ENCODE data around the gene ETHE1. TPM values are rescaled to one million over a fixed set of nuclear protein-coding genes. Genes with fewer than 3 reads are reported as not detected.

ETHE1 gene
- total RNA-seq, 2 donors from 2014 or later: 42.0 to 45.9 TPM

DNA sequence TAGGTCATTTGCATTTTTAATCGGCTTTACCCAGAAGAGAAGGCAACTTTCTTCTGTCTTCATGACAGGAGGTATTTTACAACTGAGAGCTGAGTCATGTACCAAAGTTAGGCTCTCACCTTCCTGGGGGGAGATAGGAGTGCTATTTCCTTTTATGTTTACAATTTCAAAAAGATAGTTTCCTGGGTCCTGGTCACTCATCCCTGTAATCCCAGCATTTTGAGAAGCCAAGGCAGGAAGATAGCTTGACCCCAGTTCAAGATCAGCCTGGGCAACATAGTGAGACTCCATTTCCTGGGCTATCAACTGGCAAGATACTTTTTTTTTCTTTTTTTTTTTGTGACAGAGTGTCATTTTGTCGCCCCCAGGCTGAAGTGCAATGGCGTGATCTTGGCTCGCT lies 69.2 kb downstream of the ETHE1 start:
- Histone ChIP-seq H3K9me3 (no peaks in the 10 kb centered on the region), H3K4me1 (ENCODE audit: control insufficient read depth in 1 of 2, low read depth in 2 of 2) (peaks cover 2 to 4% of the 10 kb centered on the region in 2 donors), H3K4me3 (no peak overlapping the region), H3K27me3 (replicated peaks; ENCODE audit: insufficient read depth) (no peaks in the 10 kb centered on the region), H3K36me3 (no peaks in the 10 kb centered on the region), H3K27ac (no peak overlapping the region)
- TF ChIP-seq, protein P1, sequence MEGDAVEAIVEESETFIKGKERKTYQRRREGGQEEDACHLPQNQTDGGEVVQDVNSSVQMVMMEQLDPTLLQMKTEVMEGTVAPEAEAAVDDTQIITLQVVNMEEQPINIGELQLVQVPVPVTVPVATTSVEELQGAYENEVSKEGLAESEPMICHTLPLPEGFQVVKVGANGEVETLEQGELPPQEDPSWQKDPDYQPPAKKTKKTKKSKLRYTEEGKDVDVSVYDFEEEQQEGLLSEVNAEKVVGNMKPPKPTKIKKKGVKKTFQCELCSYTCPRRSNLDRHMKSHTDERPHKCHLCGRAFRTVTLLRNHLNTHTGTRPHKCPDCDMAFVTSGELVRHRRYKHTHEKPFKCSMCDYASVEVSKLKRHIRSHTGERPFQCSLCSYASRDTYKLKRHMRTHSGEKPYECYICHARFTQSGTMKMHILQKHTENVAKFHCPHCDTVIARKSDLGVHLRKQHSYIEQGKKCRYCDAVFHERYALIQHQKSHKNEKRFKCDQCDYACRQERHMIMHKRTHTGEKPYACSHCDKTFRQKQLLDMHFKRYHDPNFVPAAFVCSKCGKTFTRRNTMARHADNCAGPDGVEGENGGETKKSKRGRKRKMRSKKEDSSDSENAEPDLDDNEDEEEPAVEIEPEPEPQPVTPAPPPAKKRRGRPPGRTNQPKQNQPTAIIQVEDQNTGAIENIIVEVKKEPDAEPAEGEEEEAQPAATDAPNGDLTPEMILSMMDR (IDR thresholded peaks at IDR 0.05): no peak
- no peak for DNase-seq (ENCODE audit: low spot score)
- ATAC-seq (ENCODE audit: insufficient number of reproducible peaks, low FRiP score, low read depth): no peak

Other genes with a start within 250 kb of the ETHE1 start
- 1 to 10 TPM in 1 of 2 donors, not detected in 1; 3.5 TPM for gene CD177, start 173.5 kb downstream of the ETHE1 start, total RNA-seq
- not detected for gene TEX101, start 112.3 kb downstream of the ETHE1 start, total RNA-seq
- under 1 TPM in 1 of 2 donors, not detected in 1; 0.41 TPM for gene LYPD3, start 61.6 kb downstream of the ETHE1 start, total RNA-seq
- gene PHLDB3, start 22.5 kb downstream of the ETHE1 start, total RNA-seq: 10 to 100 TPM; 10.0 to 14.7 TPM
- 1 to 10 TPM in 1 of 2 donors, not detected in 1; 1.6 TPM for gene ZNF575, start 6.0 kb upstream of the ETHE1 start, total RNA-seq
- gene XRCC1, start 48.3 kb upstream of the ETHE1 start, total RNA-seq: 10 to 100 TPM; 24.3 to 30.2 TPM
- gene PINLYP, start 48.6 kb upstream of the ETHE1 start, total RNA-seq: 10 to 100 TPM in 1 of 2 donors, 1 to 10 TPM in 1; 6.6 to 11.9 TPM
- 10 to 100 TPM; 24.4 to 37.2 TPM for gene IRGQ, start 68.9 kb upstream of the ETHE1 start, total RNA-seq
- gene ZNF576, start 69.4 kb upstream of the ETHE1 start, total RNA-seq: 10 to 100 TPM in 1 of 2 donors, 1 to 10 TPM in 1; 4.6 to 20.2 TPM
- gene SRRM5, start 84.9 kb upstream of the ETHE1 start, total RNA-seq: under 1 TPM in 1 of 2 donors, not detected in 1; 0.56 TPM
- gene ZNF428, start 92.4 kb upstream of the ETHE1 start, total RNA-seq: 10 to 100 TPM; 24.1 to 37.8 TPM
- 1 to 10 TPM; 1.9 to 5.6 TPM for gene CADM4, start 112.6 kb upstream of the ETHE1 start, total RNA-seq
- gene PLAUR, start 143.0 kb upstream of the ETHE1 start, total RNA-seq: 10 to 100 TPM; 48.5 to 82.5 TPM
- gene IRGC, start 188.9 kb upstream of the ETHE1 start, total RNA-seq: not detected
- gene SMG9, start 227.8 kb upstream of the ETHE1 start, total RNA-seq: 10 to 100 TPM; 18.3 to 49.1 TPM